ENCODE results near the gene DENND1A.

DNA sequence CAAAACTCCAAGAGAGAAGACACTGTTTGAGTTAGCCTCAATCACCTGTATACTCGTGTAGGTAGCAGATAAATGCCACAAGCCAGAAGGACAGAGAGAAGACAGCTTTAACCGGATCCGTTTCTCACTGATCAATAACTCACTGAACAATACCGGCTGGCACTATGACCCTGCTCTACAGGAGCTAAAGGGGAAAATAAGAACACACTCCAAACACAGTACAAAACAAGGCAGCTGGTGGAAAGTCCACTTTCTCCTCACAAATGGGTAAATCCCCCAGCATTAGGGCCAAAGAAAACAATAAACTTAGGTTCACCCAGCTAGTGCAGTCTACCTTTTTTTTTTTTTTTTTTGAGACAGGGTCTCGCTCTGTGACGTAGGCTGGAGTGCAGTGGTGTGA lies 404.5 kb downstream of the DENND1A start:
- TF ChIP-seq, protein P1, sequence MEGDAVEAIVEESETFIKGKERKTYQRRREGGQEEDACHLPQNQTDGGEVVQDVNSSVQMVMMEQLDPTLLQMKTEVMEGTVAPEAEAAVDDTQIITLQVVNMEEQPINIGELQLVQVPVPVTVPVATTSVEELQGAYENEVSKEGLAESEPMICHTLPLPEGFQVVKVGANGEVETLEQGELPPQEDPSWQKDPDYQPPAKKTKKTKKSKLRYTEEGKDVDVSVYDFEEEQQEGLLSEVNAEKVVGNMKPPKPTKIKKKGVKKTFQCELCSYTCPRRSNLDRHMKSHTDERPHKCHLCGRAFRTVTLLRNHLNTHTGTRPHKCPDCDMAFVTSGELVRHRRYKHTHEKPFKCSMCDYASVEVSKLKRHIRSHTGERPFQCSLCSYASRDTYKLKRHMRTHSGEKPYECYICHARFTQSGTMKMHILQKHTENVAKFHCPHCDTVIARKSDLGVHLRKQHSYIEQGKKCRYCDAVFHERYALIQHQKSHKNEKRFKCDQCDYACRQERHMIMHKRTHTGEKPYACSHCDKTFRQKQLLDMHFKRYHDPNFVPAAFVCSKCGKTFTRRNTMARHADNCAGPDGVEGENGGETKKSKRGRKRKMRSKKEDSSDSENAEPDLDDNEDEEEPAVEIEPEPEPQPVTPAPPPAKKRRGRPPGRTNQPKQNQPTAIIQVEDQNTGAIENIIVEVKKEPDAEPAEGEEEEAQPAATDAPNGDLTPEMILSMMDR (IDR thresholded peaks at IDR 0.05), result no peak
- TF ChIP-seq POLR2A (IDR thresholded peaks at IDR 0.05), result no peak
